Panc1 (cell line): ENCODE data around the gene FDPS. TPM values are rescaled to one million over a fixed set of nuclear protein-coding genes. Genes with fewer than 3 reads are reported as not detected.

Source experiments
- ATAC-seq: fragments of 200-7000 bp; cut with Tn5 transposase; 2 replicates; pipeline ENCODE4 v1.9.1; 2020; ENCODE audit warnings: mild to moderate bottlenecking, moderate library complexity
- BruUV-seq: library from RNA; stranded (reverse); fragments of 400-500 nt; replicated peaks from 2 replicates; lab custom pipeline; 2021; lab: Mats Ljungman, UMichigan
- CTCF ChIA-PET: fragments of 300-600 bp; sonication (Branson Sonifier 250); formaldehyde crosslinking; loops from one replicate; lab custom pipeline; 2022; ENCODE audit warnings: antibody characterized with exemption; lab: Charles Lee
- POLR2A ChIA-PET: fragments of 300-600 bp; sonication (Branson Sonifier 250); formaldehyde crosslinking; loops from one replicate; lab custom pipeline; 2022; ENCODE audit warnings: antibody characterized with exemption; lab: Charles Lee
- DNase-seq: peaks from one replicate; pipeline ENCODE4 v3.0.0-alpha.2; 2010; ENCODE audit warnings: low read depth, low spot score
- H3K27ac ChIP-seq: 2 replicates; pipeline ENCODE4 v1.5.1; 2011; ENCODE audit warnings: mild to moderate bottlenecking, low read length, inconsistent platforms
- H3K27me3 ChIP-seq: fragments of 200-500 bp; sonication (Bioruptor generic); 2 replicates; pipeline ENCODE4 v1.6.0; 2014; ENCODE audit warnings: low read length, inconsistent platforms; ENCODE audit not compliant: control insufficient read depth, insufficient read depth
- H3K36me3 ChIP-seq: fragments of 200-500 bp; sonication (Bioruptor generic); 2 replicates; pipeline ENCODE4 v1.5.1; 2014; ENCODE audit warnings: inconsistent platforms, mild to moderate bottlenecking, low read length, moderate library complexity; ENCODE audit not compliant: control insufficient read depth, insufficient read depth
- H3K4me1 ChIP-seq: 2 replicates; pipeline ENCODE4 v1.5.1; 2011; ENCODE audit warnings: inconsistent platforms, mild to moderate bottlenecking, low read length, moderate library complexity; ENCODE audit not compliant: control insufficient read depth, insufficient read depth
- H3K4me3 ChIP-seq, 2 experiments: 2 replicates each; pipeline ENCODE4 v1.5.1; 2011 to 2012; ENCODE audit warnings: low read depth in 2 of 2, low read length in 2 of 2, mild to moderate bottlenecking in 2 of 2, inconsistent platforms in 1 of 2, moderate library complexity in 1 of 2
- H3K9me3 ChIP-seq: fragments of 200-500 bp; sonication (Bioruptor generic); 2 replicates; pipeline ENCODE4 v1.5.1; 2014; ENCODE audit warnings: low read depth, mild to moderate bottlenecking, inconsistent platforms, low read length, moderate library complexity; ENCODE audit not compliant: control insufficient read depth, insufficient read depth
- CTCF ChIP-seq: fragments of 450-650 bp; IDR thresholded peaks from 2 replicates; pipeline ENCODE4 v1.5.1; 2017; ENCODE audit warnings: mild to moderate bottlenecking
- POLR2AphosphoS5 ChIP-seq: IDR thresholded peaks from 2 replicates; pipeline ENCODE4 v1.6.1; 2012; ENCODE audit warnings: mild to moderate bottlenecking, low read depth, low read length, moderate library complexity
- REST ChIP-seq, 2 experiments: IDR thresholded peaks; 2 replicates each; pipeline ENCODE4 v1.6.1; 2011 to 2012; ENCODE audit warnings: low read depth in 2 of 2, control low read depth in 1 of 2, low read length in 1 of 2, mild to moderate bottlenecking in 1 of 2, moderate library complexity in 1 of 2; ENCODE audit not compliant: insufficient read depth in 1 of 2
- SIN3A ChIP-seq: IDR thresholded peaks from 2 replicates; pipeline ENCODE4 v1.6.1; 2012; ENCODE audit warnings: low read depth, mild to moderate bottlenecking, low read length, moderate library complexity, borderline replicate concordance; ENCODE audit not compliant: insufficient read depth
- TCF7L2 ChIP-seq: IDR thresholded peaks from 2 replicates; pipeline ENCODE4 v1.6.1; 2011; ENCODE audit warnings: mild to moderate bottlenecking, low read depth, low read length, inconsistent platforms
- in situ Hi-C: cut with HindIII; loops from 2 replicates; pipeline ENCODE4 v1.10.0; 2016; ENCODE audit warnings: low sequenced_read_pairs, low pct_unique_long_range_greater_than_20kb
- intact Hi-C: fragments of 100-400 bp; cut with micrococcal nuclease; formaldehyde crosslinking; loops from one replicate; pipeline ENCODE4 v1.10.0; 2022; ENCODE audit not compliant: unreplicated experiment
- total RNA-seq: library from RNA; stranded (reverse); gene quantifications from one replicate; pipeline ENCODE4 v1.2.1, GENCODE V29; 2021; ENCODE audit not compliant: unreplicated experiment

FDPS gene
- total RNA-seq, 1 experiment from 2014 or later: 255 TPM

- H3K9me3 ChIP-seq: no peaks in the 10 kb centered on the region
- DNase-seq (no peak), ATAC-seq (no peak)
- H3K4me1 ChIP-seq: peaks cover 13% of the 10 kb centered on the region
- TF ChIP-seq CTCF (no peak), TCF7L2 (no peak), SIN3A (no peak), REST (IDR thresholded peaks at IDR 0.05; ENCODE audit: insufficient read depth in 1 of 2, low read depth in 2 of 2, low read length in 1 of 2) (no peak), POLR2AphosphoS5 (no peak)
- H3K4me3 ChIP-seq: no peak overlapping the region
- peak overlapping the region; percentile 97 for H3K27ac ChIP-seq
- BruUV-seq: no TSS peak
- intact Hi-C loops (no loop called here), in situ Hi-C loops (no loop called here)
- CTCF ChIA-PET: interaction anchor here (0.7 kb wide), 1 partner anchor 11 kb away, joined by 3 read pairs; no protein-coding TSS in a partner anchor
- H3K27me3 ChIP-seq: no peaks in the 10 kb centered on the region
- peaks cover 18% of the 10 kb centered on the region for H3K36me3 ChIP-seq
- POLR2A ChIA-PET: no interaction called here
Observed at GRCh38 chr1:155263067-155263466, 45.6 kb upstream of the FDPS start.

GRCh38 chr1:155266553-155266952 is 42.1 kb upstream of the FDPS start:
- no peaks in the 10 kb centered on the region for H3K27me3 ChIP-seq
- ChIA-PET CTCF (no interaction called here), POLR2A (no interaction called here)
- no peak for ATAC-seq
- H3K4me3 ChIP-seq: no peak overlapping the region
- TF ChIP-seq POLR2AphosphoS5 (no peak), TCF7L2 (no peak), SIN3A (no peak), CTCF (no peak), REST (IDR thresholded peaks at IDR 0.05; ENCODE audit: insufficient read depth in 1 of 2, low read depth in 2 of 2, low read length in 1 of 2) (no peak)
- no peak overlapping the region for H3K27ac ChIP-seq
- H3K4me1 ChIP-seq: peaks cover 6% of the 10 kb centered on the region
- peaks cover 31% of the 10 kb centered on the region for H3K36me3 ChIP-seq
- intact Hi-C loops (no loop called here), in situ Hi-C loops (no loop called here)
- no peaks in the 10 kb centered on the region for H3K9me3 ChIP-seq
- no peak for DNase-seq
- BruUV-seq: no TSS peak
